ENCODE data around the gene SPAAR.
"Not testable (repeated sequence)": the region's sequence is repeated elsewhere in the genome, so short reads cannot be mapped to it uniquely, and the experiment has no call there.

Gene SPAAR

GRCh38 chr9:35904338-35904737 lies 5.0 kb upstream of the SPAAR start:
- DNase-seq (ENCODE audit: low read depth, low spot score), result no peak

- DNase-seq (ENCODE audit: low read depth, low spot score), result no peak
Observed at GRCh38 chr9:35905051-35905781, 4.1 kb upstream of the SPAAR start.

GRCh38 chr9:35905912-35906679 lies 3.2 kb upstream of the SPAAR start, which contains the start of gene HRCT1:
Gene HRCT1 (plus strand): TSS chr9:35906202. CDS start chr9:35906288, 86 bp downstream.
- no peak for DNase-seq (ENCODE audit: low read depth, low spot score)

GRCh38 chr9:35906923-35907699 lies 2.2 kb upstream of the SPAAR start:
- no peak for DNase-seq (ENCODE audit: low read depth, low spot score)

GRCh38 chr9:35907711-35908503 lies 1.4 kb upstream of the SPAAR start:
- no peak for DNase-seq (ENCODE audit: low read depth, low spot score)

- no peak for DNase-seq (ENCODE audit: low read depth, low spot score)
Observed at GRCh38 chr9:35908504-35909125, 675 bp upstream of the SPAAR start.

- DNase-seq (ENCODE audit: low read depth, low spot score), result no peak
Observed at GRCh38 chr9:35909687-35910612, 660 bp downstream of the SPAAR start.

- no peak for DNase-seq (ENCODE audit: low read depth, low spot score)
Observed at GRCh38 chr9:35910613-35911359, 1.5 kb downstream of the SPAAR start.

GRCh38 chr9:35911690-35912089 lies 2.4 kb downstream of the SPAAR start:
- no peak for DNase-seq (ENCODE audit: low read depth, low spot score)

- DNase-seq (ENCODE audit: low read depth, low spot score), result no peak
Observed at GRCh38 chr9:35912791-35913400, 3.6 kb downstream of the SPAAR start.

- not testable (repeated sequence) for DNase-seq (ENCODE audit: low read depth, low spot score)
Observed at GRCh38 chr9:35913429-35913828, 4.1 kb downstream of the SPAAR start.

GRCh38 chr9:35914301-35914807 lies 5.1 kb downstream of the SPAAR start:
- DNase-seq (ENCODE audit: low read depth, low spot score), result no peak

- DNase-seq (ENCODE audit: low read depth, low spot score), result no peak
Observed at GRCh38 chr9:35915681-35916294, 6.5 kb downstream of the SPAAR start.

GRCh38 chr9:35917261-35917660 lies 8.0 kb downstream of the SPAAR start:
- DNase-seq (ENCODE audit: low read depth, low spot score), result no peak

- DNase-seq (ENCODE audit: low read depth, low spot score), result no peak
Observed at GRCh38 chr9:35918780-35919179, 9.5 kb downstream of the SPAAR start.

GRCh38 chr9:35919212-35920008 lies 10.1 kb downstream of the SPAAR start:
- no peak for DNase-seq (ENCODE audit: low read depth, low spot score)

GRCh38 chr9:35920051-35920620 lies 10.8 kb downstream of the SPAAR start:
- no peak for DNase-seq (ENCODE audit: low read depth, low spot score)
